Ovary (tissue), 9 donors: Measurements from ENCODE around the gene KIAA0930. TPM values are rescaled to one million over a fixed set of nuclear protein-coding genes. Genes with fewer than 3 reads are reported as not detected.

ENCODE experiments used
- DNase-seq, 5 donors: peaks; one replicate each; pipeline ENCODE4 v3.0.0-alpha.2; 2019 to 2020
- H3K27ac ChIP-seq, 2 donors: fragments of 200-600 bp; one replicate each; pipeline versions ENCODE4 v1.5.1 to v1.8.0; 2019 to 2022
- H3K27me3 ChIP-seq: fragments of 200-600 bp; one replicate; pipeline ENCODE4 v1.8.0; 2022
- H3K36me3 ChIP-seq: fragments of 200-600 bp; sonication (generic); one replicate; pipeline ENCODE4 v1.5.1; 2019
- H3K4me1 ChIP-seq: one replicate; pipeline ENCODE4 v1.8.1; 2013; ENCODE audit warnings: mild to moderate bottlenecking, moderate library complexity; ENCODE audit not compliant: insufficient read depth
- H3K4me3 ChIP-seq: fragments of 200-600 bp; sonication (generic); one replicate; pipeline ENCODE4 v1.5.1; 2017
- H3K9me3 ChIP-seq, 2 donors: fragments of 200-600 bp in 1 of 2; sonication (generic) in 1 of 2; one replicate each; pipeline versions ENCODE4 v1.5.1 to v1.8.1; 2013 to 2019; ENCODE audit warnings: mild to moderate bottlenecking in 1 of 2, moderate library complexity in 1 of 2
- EP300 ChIP-seq: sonication (generic); formaldehyde crosslinking; IDR thresholded peaks from one replicate; pipeline ENCODE4 v1.6.1; 2017; ENCODE audit warnings: antibody characterized with exemption
- POLR2A ChIP-seq: fragments of 450-650 bp; IDR thresholded peaks from one replicate; pipeline ENCODE4 v1.6.1; 2017; ENCODE audit warnings: antibody characterized with exemption, mild to moderate bottlenecking, moderate library complexity
- WGBS, 3 donors: extraction: QIAGEN DNeasy Blood & Tissue Kit in 1 of 3; methylation state at CpG; one replicate each; pipeline versions ENCODE4 v1.1.5 to v1.1.7; 2013 to 2017; 5-methylcytosine and 5-hydroxymethylcytosine counted together
- intact Hi-C, 4 donors: fragments of 100-400 bp; cut with DNase I; formaldehyde crosslinking; loops; one replicate each; pipeline versions ENCODE4 v1.11.0 to v1.15.1; 2022 to 2023
- polyA plus RNA-seq, 2 donors: library from polyadenylated mRNA; stranded (reverse); fragments of 200-250 nt in 1 of 2; fragments of 350-450 nt in 1 of 2; fragmentation: Illumina TruSeq in 1 of 2; extraction: RNeasy Lipid Tissue Mini Kit (QIAGEN cat#74804) in 1 of 2; gene quantifications; one replicate each; pipeline ENCODE4 v1.2.3, GENCODE V29; 2013 to 2014
- total RNA-seq, 7 donors: library from RNA; depleted of rRNA in 2 of 7; stranded (reverse); fragments of >200 nt in 2 of 7; fragmentation: NEBNext Ultra II Directional in 3 of 7; extraction: Animal tissue kit (Norgen Biotek cat#: 25700) in 3 of 7; gene quantifications; one replicate each; pipeline versions ENCODE4 v1.1.0 to v1.2.4, GENCODE V29; 2016 to 2023
- TF ChIP-seq, protein P1 (sequence below), 3 donors: fragments of 450-650 bp in 2 of 3; fragments of 200-600 bp in 1 of 3; IDR thresholded peaks; one replicate each; pipeline versions ENCODE4 v1.5.1 to v1.8.0; 2016 to 2022; ENCODE audit warnings: antibody characterized with exemption in 3 of 3, mild to moderate bottlenecking in 1 of 3
- donor health status: DM: no; HTN: no; CAD: no; lungs with moderate emphysema.
- donor health status: DM: no; HTN: no; CAD: no.
- donor health status: Bipolar disorder and iron deficiency.
- donor health status: DM: yes; HTN: yes; CAD: no.
- donor health status: DM: no; HTN: no; CAD: no.
- donor health status: DM: yes; HTN: yes; CAD: no.

Gene KIAA0930
- total and polyA plus RNA-seq, 9 donors: 14.8 to 40.0 (median 33.1) TPM

DNA sequence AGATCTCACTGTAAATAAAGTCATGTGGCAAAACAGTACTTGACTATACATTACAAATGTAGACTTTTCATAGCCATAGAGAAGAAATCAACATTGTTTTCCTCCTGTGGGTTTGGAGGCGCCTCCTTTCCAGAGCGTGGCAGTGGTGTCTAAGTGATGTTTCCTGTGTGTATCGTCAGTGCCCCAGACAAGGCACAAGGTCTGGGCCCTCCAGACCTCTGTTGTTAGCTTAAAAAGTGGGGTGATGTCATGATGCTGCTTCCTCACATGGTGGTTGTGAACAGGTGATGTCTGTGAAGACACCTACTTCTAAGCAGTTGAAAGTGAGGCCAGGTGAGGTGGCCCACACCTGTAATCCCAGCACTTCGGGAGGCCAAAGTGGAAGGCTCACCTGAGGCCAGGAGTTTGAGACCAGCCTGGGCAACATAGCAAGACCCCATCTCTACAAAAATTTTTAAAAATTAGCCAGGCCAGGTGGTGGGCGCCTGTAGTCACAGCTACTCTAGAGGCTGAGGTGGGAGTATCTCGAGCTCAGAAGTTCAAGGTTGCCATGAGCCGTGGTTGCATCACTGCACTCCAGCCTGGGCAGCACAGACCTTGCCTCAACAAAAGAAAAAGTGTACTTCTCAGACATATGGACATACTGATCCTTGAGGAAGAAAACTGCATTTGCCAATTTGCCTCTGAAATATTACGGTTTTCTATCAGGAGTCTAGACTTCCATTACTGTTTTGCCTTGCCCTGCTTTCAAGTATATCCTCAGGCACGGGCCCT lies 61.2 kb downstream of the KIAA0930 start:
- intact Hi-C loops: no loop called here
- no peaks in the 10 kb centered on the region for H3K27me3 ChIP-seq
- H3K27ac ChIP-seq: no peak overlapping the region
- H3K9me3 ChIP-seq: no peaks in the 10 kb centered on the region
- H3K36me3 ChIP-seq: no peaks in the 10 kb centered on the region
- H3K4me1 ChIP-seq: peaks cover 9% of the 10 kb centered on the region
- 75 to 81% (median 79%) methylated on average over 9 of the region's 9 CpGs for WGBS, 3 donors
- TF ChIP-seq, protein P1, sequence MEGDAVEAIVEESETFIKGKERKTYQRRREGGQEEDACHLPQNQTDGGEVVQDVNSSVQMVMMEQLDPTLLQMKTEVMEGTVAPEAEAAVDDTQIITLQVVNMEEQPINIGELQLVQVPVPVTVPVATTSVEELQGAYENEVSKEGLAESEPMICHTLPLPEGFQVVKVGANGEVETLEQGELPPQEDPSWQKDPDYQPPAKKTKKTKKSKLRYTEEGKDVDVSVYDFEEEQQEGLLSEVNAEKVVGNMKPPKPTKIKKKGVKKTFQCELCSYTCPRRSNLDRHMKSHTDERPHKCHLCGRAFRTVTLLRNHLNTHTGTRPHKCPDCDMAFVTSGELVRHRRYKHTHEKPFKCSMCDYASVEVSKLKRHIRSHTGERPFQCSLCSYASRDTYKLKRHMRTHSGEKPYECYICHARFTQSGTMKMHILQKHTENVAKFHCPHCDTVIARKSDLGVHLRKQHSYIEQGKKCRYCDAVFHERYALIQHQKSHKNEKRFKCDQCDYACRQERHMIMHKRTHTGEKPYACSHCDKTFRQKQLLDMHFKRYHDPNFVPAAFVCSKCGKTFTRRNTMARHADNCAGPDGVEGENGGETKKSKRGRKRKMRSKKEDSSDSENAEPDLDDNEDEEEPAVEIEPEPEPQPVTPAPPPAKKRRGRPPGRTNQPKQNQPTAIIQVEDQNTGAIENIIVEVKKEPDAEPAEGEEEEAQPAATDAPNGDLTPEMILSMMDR (IDR thresholded peaks at IDR 0.05): no peak
- no peak for TF ChIP-seq POLR2A
- no peak for TF ChIP-seq EP300
- no peak for DNase-seq
- no peak overlapping the region for H3K4me3 ChIP-seq

DNA sequence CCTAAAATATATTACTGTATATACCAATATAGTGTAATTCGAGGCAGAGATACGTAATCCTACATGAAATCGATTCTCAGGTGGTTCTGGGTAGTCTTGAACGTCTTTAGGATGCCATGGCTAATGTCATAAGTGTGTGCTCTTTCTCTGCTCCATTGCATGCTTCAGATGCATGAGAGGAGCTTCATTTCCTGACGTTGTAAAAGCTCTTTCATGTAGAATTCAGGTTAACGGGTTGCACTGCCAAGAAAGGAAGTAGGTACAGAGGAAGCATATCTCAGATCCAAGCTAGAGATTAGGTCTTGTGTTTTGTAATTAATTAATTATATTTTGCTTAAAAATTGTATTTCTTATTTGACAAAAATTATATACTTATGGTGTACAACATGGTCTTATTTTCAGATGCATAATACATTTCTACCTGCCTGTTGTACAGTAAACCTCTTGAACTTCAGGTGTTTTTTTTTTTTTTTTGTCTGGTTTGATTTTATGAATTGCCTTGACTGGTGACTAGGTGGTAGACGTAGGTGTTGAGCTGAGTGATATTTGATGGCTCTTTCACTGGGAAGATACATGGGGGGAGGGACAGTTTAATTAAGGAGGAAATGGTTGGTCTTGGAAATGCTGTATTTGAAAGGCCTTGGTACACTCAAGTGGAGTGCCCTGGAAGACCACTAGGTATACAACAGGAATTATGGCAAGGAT lies 67.7 kb downstream of the KIAA0930 start:
- intact Hi-C loops: no loop called here
- H3K4me3 ChIP-seq: no peak overlapping the region
- peaks cover 9% of the 10 kb centered on the region for H3K4me1 ChIP-seq
- 85 to 89% (median 85%) methylated on average over 7 of the region's 7 CpGs for WGBS, 3 donors
- no peak for DNase-seq
- H3K27me3 ChIP-seq: no peaks in the 10 kb centered on the region
- H3K9me3 ChIP-seq: no peaks in the 10 kb centered on the region
- no peaks in the 10 kb centered on the region for H3K36me3 ChIP-seq
- TF ChIP-seq EP300 (no peak), POLR2A (no peak)
- TF ChIP-seq, protein P1 (IDR thresholded peaks at IDR 0.05): no peak
- no peak overlapping the region for H3K27ac ChIP-seq

DNA sequence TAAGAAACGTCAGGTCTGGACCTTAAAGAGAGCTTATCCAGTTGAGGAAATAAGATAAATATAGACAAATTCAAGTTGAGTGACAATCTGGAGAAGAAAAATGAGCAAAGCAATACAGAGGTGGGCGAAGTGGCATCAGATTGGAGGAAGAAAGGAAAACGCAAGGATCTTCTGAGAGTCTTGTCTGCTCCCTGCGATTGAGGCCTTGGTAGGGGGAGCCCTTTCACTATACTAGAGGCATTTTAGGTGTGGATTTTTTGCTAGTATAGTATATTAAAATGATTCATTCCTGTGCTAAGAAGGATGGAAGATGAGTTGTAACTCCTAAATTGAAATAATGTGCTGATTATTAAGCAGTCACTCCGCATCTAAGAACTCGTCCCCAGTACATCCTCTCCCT lies 68.9 kb downstream of the KIAA0930 start:
- H3K27ac ChIP-seq: no peak overlapping the region
- intact Hi-C loops: no loop called here
- WGBS, 3 donors: 80 to 84% (median 81%) methylated on average over 6 of the region's 6 CpGs
- H3K4me3 ChIP-seq: no peak overlapping the region
- TF ChIP-seq, protein P1 (IDR thresholded peaks at IDR 0.05): no peak
- DNase-seq: no peak
- no peaks in the 10 kb centered on the region for H3K9me3 ChIP-seq
- H3K27me3 ChIP-seq: no peaks in the 10 kb centered on the region
- peaks cover 9% of the 10 kb centered on the region for H3K4me1 ChIP-seq
- no peaks in the 10 kb centered on the region for H3K36me3 ChIP-seq

DNA sequence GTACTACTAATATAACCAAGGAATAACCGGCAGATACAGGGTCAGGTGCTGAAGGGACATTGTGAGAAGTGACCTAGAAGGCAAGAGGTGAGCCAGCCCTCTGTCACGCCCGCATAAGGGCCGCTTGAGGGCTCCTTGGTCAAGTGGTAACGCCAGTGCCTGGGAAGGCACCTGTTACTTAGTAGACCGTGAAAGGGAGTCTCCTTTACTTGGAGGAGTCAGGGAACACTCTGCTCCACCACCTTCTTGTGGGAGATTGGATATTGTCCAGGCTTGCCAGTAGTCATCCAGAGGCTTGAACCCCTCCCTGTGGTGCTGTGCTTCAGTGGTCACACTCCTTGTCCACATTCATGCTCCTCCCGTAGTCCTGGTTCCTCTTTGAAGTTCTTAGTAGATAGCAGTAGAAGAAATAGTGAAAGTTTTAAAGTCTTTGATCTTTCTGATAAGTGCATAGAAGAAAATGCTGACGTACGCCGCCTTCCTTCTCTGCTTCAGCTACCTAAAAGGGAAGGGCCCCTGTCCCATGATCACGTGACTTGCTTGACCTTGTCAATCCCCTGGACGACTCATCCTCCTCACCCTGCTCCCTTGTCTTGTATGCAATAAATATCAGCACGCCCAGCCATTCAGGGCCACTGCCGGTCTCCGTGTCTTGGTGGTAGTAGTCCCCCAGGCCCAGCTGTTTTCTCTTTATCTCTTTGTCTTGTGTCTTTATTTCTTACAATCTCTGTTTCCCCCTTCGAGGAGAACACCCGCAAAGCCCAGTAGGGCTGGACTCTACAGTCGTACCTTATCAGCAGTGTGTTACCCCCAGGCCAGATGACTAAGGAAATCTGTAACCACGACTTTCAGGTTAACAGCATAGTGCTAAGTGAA lies 70.9 kb downstream of the KIAA0930 start:
- Histone ChIP-seq H3K27me3 (no peaks in the 10 kb centered on the region), H3K4me1 (no peaks in the 10 kb centered on the region), H3K27ac (no peak overlapping the region), H3K9me3 (no peaks in the 10 kb centered on the region), H3K36me3 (no peaks in the 10 kb centered on the region), H3K4me3 (no peak overlapping the region)
- DNase-seq: no peak
- intact Hi-C loops: loop anchor here in 2 of 4 donors (5.0 to 10.0 kb wide), 2 partner anchors 75 to 87 kb away; partner anchors contain the start of gene KIAA0930 (in 1 of the 2)
- 72 to 85% (median 74%) methylated on average over 19 of the region's 19 CpGs for WGBS, 3 donors
- TF ChIP-seq POLR2A: no peak
- TF ChIP-seq, protein P1 (IDR thresholded peaks at IDR 0.05): no peak
- TF ChIP-seq EP300: no peak
